Activated CD8-positive, alpha-beta memory T cell treated with anti-CD3 and anti-CD28 coated beads for 36 hours (primary cell): ENCODE data around the gene ARRDC3. TPM values are rescaled to one million over a fixed set of nuclear protein-coding genes. Genes with fewer than 3 reads are reported as not detected.
"Not testable (repeated sequence)": the region's sequence is repeated elsewhere in the genome, so short reads cannot be mapped to it uniquely, and the experiment has no call there.

ENCODE experiments used
- CTCF ChIA-PET: fragments of 350-600 bp; sonication (Branson Sonifier 250); formaldehyde crosslinking; loops from one replicate; lab custom pipeline; 2021; ENCODE audit warnings: antibody characterized with exemption; lab: Charles Lee
- POLR2A ChIA-PET: fragments of 350-600 bp; sonication (Branson Sonifier 250); formaldehyde crosslinking; loops from one replicate; lab custom pipeline; 2021; ENCODE audit warnings: antibody characterized with exemption; lab: Charles Lee
- total RNA-seq, 2 experiments: library from RNA; stranded (reverse); gene quantifications; one replicate each; pipeline ENCODE4 v1.2.3, GENCODE V29; 2021

ARRDC3 gene
- total RNA-seq, 2 experiments from 2014 or later = 16.5 to 18.0 TPM

DNA sequence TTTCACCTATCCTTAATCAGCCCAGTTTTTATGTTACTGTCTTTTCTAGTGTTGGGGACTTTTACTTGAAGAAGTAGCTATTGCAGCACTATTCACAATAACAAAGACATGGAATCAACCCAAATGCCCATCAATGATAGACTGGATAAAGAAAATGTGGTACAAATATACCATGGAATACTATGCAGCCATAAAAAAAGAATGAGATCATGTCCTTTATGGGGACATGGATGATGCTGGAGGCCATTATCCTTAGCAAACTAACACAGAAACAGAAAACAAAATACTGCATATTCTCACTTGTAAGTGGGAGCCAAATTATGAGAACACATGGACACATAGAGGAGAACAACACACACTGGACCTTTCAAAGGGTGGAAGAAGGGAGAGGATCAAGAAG lies 6.4 kb upstream of the ARRDC3 start:
- CTCF ChIA-PET = interaction anchor here (1.5 kb wide), 1 partner anchor 170 kb away, joined by 4 read pairs; no protein-coding TSS in a partner anchor
- POLR2A ChIA-PET = not testable (repeated sequence)

DNA sequence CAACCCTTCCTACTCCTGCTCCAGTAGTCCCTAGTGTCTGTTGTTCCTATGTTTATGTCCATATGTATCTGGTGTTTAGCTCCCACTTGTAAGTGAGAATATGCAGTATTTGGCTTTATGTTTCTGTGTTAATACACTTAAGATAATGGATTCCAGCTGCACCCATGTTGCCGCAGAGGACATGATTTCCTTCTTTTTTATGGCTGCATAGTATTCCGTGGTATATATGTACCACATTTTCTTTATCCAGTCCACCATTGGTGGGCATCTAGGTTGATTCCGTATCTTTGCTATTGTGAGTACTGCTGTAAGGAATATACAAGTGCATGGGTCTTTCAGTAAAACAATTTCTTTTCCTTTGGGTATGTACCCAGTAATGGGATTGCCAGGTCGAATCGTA lies 5.2 kb upstream of the ARRDC3 start:
- ChIA-PET CTCF (interaction anchor here (1.1 kb wide), 1 partner anchor 160 kb away, joined by 3 read pairs; no protein-coding TSS in a partner anchor), POLR2A (no interaction called here)

DNA sequence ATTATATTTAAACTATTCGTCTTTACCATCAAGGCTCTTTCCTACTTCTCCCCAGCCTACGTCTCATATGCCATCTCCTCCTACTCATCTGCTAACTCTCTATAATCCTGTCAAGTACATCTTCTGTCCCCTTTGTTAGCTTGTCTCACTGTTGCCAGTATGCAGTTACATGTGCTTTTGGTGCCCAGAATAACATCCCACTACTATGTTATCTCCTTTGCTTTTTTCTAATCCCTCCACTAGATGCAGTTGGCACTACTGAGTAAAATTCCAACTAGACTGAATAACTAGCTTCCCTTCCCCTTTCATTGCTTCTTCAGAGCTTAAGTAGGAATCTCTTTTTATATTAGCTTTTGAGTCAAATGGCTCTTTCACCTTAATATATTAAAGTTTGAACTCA lies 3.0 kb upstream of the ARRDC3 start:
- POLR2A ChIA-PET = no interaction called here
- CTCF ChIA-PET = interaction anchor here (2.3 to 5.4 kb wide), 4 partner anchors 116 to 168 kb away, joined by 12 to 50 read pairs (median 27); no protein-coding TSS in a partner anchor

DNA sequence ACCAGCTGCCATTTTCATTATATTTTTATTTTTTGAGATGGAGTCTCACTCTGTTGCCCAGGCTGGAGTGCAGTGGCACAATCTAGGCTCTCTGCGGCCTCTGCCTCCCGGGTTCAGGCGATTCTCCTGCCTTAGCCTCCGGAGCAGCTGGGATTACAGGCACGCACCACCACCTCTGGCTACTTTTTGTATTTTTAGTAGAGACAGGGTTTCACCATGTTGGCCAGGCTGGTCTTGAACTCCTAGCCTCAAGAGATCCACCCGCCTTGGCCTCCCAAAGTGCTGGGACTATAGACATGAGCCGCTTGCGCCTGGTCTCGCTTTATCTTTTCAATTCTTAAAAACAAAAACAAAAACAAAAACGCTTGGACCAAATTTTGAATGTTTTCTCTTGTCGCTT lies 2.5 kb upstream of the ARRDC3 start:
- POLR2A ChIA-PET = interaction anchor here (0.5 kb wide), 1 partner anchor 177 kb away, joined by 4 read pairs; no protein-coding TSS in a partner anchor
- CTCF ChIA-PET = interaction anchor here (0.6 to 5.4 kb wide), 12 partner anchors 34 to 193 kb away, joined by 3 to 50 read pairs (median 7); no protein-coding TSS in a partner anchor

DNA sequence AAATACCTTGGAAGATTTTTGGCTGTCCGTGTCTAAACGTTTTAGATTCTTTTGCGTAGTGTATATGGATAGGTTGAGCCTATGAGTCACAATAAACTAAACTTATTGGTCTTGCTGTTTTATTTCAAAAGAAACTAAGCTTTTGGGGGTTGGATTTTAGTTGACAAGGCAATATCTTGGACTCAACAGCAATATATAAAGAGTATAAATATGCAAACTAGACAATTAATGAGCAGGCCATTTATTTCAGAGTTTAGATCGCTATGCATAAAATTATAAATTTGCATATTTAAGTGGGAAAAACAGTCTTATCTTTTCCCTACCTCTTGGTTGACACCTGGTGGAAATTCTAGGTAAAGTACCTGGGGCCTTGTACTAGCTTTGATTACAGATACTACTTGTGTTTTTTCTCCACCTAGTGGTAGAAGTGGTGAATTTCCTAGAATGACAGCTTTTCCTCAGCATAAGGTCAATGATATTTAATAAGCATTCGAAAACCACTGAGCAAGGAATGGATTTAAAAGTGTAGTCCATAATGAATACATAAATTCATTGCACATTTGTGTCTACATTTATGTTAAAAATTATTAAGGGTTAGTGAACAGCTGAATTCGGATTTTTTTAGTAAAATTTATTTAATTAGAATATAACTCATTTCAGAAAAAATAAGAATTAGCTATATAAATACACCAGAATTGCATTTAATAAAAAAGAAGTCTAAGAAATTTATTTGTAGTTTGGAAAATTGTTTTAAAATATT lies 1.7 kb upstream of the ARRDC3 start:
- CTCF ChIA-PET = interaction anchor here (0.6 to 5.4 kb wide), 17 partner anchors 10 to 519 kb away, joined by 3 to 50 read pairs (median 4); no protein-coding TSS in a partner anchor
- POLR2A ChIA-PET = interaction anchor here (0.6 to 3.0 kb wide), 3 partner anchors 10 to 202 kb away, joined by 3 to 47 read pairs (median 3); no protein-coding TSS in a partner anchor

DNA sequence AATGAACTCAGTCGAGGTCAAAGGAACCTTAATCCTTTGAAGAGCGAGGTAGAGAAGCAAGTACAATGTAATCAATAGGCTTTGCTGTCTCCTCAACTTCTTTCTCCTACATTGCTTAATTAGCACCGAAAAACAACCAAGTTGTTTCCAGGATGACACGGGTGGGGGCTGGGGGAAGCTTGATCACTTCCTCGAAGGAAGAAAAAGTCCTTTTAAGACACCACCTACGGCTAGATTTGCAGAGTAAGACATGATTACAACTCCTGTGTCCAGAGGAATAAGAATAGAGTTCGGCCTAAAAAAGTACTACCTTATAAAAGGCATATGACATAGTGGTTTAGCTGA lies 811 bp upstream of the ARRDC3 start:
- ChIA-PET POLR2A (interaction anchor here (0.7 to 3.0 kb wide), 7 partner anchors 9 to 155 kb away, joined by 3 to 47 read pairs (median 4); no protein-coding TSS in a partner anchor), CTCF (interaction anchor here (0.6 to 5.4 kb wide), 10 partner anchors 9 to 975 kb away, joined by 3 to 50 read pairs (median 4); no protein-coding TSS in a partner anchor)

DNA sequence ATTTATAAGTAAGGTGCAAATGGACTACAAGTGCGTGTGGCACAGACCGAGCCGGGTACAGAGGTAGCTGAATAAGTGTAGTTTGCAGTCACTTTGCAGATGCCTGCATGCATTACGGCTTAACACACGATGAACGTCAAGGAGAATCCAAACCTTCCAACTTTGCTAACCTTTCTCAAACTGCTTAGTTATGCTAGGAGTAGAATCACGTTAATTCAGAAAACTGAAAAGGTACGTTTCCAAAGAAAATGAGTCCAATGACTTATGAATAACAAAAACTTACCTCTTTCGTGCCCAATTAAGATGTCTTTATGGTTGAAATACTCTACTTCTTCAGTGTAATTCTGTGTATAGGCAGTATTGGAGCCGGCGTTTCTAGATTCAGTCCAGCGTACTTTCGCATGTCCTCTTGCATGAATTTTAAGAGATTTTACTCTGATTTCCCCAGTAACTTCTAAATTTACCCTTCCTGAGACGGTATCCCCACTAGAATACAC lies 539 bp downstream of the ARRDC3 start:
- ChIA-PET CTCF (interaction anchor here (0.7 to 5.4 kb wide), 6 partner anchors 70 to 163 kb away, joined by 3 to 50 read pairs (median 4); no protein-coding TSS in a partner anchor), POLR2A (interaction anchor here (0.9 to 3.0 kb wide), 6 partner anchors 9 to 908 kb away, joined by 3 to 47 read pairs (median 3); partner anchors contain the start of genes MBLAC2 and POLR3G)

DNA sequence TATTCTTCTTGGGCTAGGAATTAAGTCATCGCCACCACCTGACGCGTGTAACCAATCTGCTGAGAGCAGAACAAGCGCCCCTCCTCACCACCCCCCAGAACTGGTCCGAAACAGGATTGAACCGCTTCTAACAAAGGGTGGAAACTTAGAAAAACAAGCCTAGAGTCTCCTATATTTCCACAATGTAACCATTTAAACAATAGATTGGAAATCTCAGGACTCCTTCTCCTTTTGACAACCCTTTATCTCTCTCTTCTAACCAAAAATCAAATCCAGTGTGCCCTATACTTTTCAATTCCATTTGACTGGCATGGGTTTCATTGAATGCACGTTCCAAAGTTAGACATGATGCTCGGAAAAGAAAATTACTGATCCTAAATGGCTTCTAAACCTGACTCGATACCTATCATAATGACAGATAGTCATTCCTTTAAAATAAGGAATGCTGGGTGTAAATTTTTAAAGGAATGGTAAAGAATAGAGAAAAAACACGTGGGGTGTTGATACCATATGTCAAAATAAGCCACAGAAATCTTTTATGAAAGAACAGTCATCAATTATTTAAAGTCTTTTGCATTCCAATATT lies 1.2 kb downstream of the ARRDC3 start:
- POLR2A ChIA-PET = interaction anchor here (3.0 kb wide), 1 partner anchor 102 kb away, joined by 47 read pairs; no protein-coding TSS in a partner anchor

DNA sequence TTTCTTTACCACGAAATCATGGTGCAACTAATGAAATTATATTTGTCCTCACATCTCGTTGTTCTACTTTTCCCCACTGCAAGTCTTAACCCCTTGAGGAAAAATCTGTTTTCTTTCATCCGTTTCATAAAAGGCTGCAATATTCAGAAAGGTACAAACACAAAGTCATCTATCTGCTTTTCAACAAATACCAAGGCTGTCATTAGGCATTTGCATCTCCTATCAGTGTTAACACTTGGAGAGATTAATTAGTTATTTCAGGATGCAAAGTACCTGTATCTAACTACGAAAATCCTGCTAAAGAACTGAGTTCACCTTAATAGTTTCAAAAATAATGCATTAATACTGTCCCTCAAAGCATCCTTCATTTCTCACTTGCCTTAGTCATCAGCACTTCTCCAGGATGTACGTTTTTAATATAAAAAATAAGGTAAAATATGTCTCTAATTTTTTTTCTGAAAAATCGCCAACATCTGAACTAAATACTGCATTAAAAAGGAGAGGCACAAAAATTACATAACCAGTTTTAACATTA lies 1.8 kb downstream of the ARRDC3 start:
- POLR2A ChIA-PET = interaction anchor here (0.6 to 2.1 kb wide), 15 partner anchors 10 to 1992 kb away, joined by 3 to 33 read pairs (median 6); partner anchors contain the start of gene CETN3
- CTCF ChIA-PET = interaction anchor here (0.6 kb wide), 2 partner anchors 97 to 215 kb away, joined by 3 to 4 read pairs; no protein-coding TSS in a partner anchor

More for the DNA sequence above, 1.2 kb downstream of the ARRDC3 start:
- CTCF ChIA-PET = interaction anchor here (1.7 kb wide), 1 partner anchor 137 kb away, joined by 3 read pairs; no protein-coding TSS in a partner anchor

DNA sequence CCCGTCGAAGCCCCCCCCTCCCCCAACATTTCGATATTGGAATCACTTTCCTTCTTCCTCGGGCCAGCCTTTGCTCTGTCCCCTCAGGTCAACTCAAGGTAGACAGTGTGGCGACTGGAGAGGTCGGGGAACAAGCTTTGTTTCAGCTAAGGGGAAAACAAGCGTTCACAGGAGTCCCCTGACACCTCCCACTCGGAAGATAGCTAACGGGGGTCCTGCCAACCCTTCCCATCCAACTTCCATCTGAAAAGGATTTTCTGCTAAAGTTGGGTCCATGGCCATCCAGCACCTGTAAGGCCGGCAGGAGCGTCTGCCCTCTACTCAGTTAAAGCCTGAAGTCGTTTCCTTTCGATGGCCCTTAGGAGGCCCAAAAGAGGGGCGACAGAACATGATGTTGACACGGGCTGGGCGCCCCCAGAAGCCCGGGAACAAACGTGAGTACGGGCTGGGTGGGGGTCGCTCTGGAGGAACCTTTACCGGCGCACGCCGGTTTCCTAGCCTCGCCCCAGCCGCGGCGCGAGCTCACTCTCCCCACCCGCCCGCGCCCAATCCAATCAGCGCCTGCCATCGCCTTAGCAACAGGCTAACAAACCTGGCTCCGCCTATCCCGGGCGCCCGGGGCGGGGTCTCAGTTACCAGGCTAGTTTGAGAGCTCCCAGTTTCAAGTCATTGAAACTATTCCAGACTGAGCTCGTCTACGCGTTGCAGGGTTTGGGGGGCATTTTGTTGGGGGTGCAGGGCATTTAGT lies 2.5 kb downstream of the ARRDC3 start:
- ChIA-PET CTCF (interaction anchor here (0.6 to 1.4 kb wide), 6 partner anchors 96 to 214 kb away, joined by 3 to 4 read pairs (median 3); no protein-coding TSS in a partner anchor), POLR2A (interaction anchor here (0.6 to 2.1 kb wide), 18 partner anchors 9 to 1992 kb away, joined by 3 to 33 read pairs (median 6); partner anchors contain the start of gene CETN3)

DNA sequence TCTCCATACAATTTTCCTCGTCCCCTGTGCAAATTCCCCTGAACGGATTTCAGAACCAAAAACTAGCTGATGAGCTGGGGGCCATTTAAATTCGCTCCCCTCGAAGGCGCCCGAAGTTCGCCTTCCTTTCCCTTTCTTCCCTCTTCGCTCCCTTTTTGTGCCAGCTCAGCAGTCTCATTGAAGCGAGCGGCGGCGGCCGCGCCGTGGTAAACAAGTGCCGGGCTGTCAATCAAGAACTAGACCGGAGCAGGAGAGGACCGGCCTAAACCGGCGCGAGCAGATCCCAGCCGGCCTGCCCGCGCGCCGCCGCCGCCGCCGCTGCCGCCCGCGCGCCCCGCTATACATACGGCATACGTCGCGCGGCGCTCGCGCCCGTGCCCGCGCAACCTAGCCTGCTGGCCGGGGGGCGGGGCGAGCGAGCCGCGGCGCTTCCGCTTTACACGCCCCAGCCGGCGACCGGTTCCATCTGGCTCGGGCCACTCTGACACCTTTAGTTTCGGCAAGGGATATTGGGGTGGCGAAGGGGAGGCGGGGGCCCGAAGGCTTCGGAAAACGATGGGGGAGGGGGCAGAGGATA lies 3.1 kb downstream of the ARRDC3 start:
- CTCF ChIA-PET = interaction anchor here (0.9 to 1.4 kb wide), 4 partner anchors 98 to 160 kb away, joined by 3 to 4 read pairs (median 3); no protein-coding TSS in a partner anchor
- POLR2A ChIA-PET = interaction anchor here (0.6 to 2.1 kb wide), 7 partner anchors 10 to 970 kb away, joined by 3 to 33 read pairs (median 7); partner anchors contain the start of gene CETN3

DNA sequence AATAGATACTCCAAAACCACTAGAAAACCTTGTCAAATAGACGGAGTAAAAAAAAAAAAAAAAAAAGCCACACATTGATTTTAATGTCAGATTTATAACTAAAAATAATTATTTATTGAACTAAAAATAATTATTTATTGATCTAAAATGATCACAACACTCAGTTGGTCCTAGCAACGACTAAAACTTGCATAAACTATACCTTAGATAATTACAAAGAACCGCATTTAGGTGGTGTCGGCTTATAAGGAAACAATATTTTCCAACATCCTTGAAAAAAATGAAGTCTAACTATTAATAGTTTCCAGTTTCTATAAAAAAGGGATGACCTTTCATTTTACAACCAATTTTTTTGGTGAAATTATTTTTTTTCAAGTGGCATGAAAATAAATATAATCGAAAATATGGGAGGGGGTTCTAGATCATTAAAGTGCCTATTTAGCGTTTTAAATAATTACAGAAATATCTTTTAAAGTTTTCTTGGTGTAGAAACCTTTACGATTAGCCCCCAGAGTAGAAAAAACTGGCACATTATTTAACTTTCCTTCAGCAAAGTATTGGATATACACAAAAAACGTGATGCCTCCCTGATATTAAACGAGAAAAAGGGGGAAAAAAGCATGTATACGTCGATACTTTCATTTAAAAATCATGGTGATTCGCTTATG lies 3.7 kb downstream of the ARRDC3 start:
- ChIA-PET POLR2A (interaction anchor here (1.1 to 2.1 kb wide), 4 partner anchors 11 to 99 kb away, joined by 7 to 33 read pairs (median 16); no protein-coding TSS in a partner anchor), CTCF (interaction anchor here (1.2 to 1.4 kb wide), 3 partner anchors 97 to 160 kb away, joined by 3 to 4 read pairs (median 3); no protein-coding TSS in a partner anchor)

DNA sequence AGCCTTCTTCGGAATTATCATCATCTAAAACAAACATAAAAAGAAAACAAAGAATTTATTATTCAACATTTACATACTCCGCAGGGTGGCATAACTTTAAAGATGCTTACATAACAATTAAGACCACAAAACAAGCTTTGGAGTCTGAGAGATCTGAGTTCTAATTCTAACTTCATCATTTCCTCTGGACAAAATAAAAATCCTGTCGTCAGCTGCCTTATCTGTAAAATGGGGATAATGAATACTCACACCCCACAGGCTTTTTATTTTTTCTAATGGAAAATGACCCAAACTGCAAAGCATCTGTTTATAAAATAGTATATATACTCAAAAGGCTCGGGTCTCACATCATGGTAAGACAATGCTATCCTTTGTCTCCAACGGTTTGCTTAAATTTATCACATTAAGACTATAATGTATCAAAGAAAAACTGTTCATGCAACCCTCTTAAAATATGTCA lies 4.3 kb downstream of the ARRDC3 start:
- ChIA-PET CTCF (interaction anchor here (1.0 kb wide), 1 partner anchor 153 kb away, joined by 3 read pairs; no protein-coding TSS in a partner anchor), POLR2A (interaction anchor here (1.0 kb wide), 1 partner anchor 98 kb away, joined by 5 read pairs; no protein-coding TSS in a partner anchor)

DNA sequence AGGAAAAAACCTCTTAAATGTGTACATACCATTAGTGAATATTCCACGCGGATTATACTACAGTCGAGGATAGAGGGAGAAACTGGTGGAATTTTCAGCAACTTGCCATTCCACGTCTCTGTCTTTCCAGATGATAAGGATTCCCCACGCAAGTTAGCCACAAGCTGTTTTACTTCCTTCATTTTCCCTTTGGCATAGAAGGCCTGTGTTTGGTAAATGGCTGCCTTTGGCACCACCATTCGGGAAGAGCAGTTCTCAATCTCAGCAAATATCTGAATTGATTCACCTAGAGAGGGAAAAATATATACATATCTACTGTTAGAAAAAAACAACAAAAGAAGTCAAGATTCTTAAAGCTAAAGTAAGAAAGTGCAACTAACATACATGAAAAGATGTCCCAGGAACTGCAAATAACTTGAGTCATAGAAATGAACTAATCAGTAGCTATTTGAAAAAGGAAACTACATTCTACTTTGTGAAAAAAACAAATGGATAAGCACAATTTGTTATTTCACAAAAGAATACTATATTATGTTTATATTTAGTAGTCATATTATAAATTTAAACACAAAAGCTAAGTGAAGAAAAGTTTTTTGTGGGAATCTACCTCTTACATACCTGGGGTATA lies 8.1 kb downstream of the ARRDC3 start:
- CTCF ChIA-PET = interaction anchor here (0.8 to 1.1 kb wide), 2 partner anchors 10 to 12 kb away, joined by 3 to 4 read pairs; no protein-coding TSS in a partner anchor
- POLR2A ChIA-PET = interaction anchor here (0.8 to 1.6 kb wide), 2 partner anchors 9 to 61 kb away, joined by 3 to 4 read pairs; no protein-coding TSS in a partner anchor

DNA sequence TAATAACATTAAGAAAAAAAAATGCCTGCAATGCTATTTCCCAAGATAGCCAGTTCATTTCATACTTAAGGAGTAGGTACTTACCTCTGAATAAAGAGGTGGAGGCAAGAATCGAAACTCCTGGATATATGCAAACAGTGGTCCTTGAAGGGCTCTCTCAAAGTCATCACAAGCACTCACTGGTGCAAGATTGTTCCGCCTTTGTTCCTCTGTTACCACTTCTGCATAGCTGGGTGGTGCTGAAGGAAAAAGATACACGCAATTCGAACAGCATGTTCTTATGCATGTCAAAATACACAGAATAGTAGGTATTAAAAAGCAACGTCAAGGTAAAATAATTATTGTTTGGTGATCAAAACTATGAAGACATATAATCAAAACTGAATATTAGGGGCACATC lies 9.5 kb downstream of the ARRDC3 start:
- ChIA-PET CTCF (no interaction called here), POLR2A (interaction anchor here (0.7 to 0.8 kb wide), 2 partner anchors 9 to 90 kb away, joined by 3 read pairs; partner anchors contain the start of gene ARRDC3)
